ENCODE results near the gene AQP1. TPM values are rescaled to one million over a fixed set of nuclear protein-coding genes. Genes with fewer than 3 reads are reported as not detected.

AQP1 gene
- total RNA-seq (1 to 10 TPM in 2 of 5 donors, under 1 TPM in 3; 0.13 to 1.9 (median 0.79) TPM), total RNA-seq (0 to 0.92 (median 0.20) reads per million in 29 experiments)
- total RNA-seq (2013), result 0.50 TPM

DNA sequence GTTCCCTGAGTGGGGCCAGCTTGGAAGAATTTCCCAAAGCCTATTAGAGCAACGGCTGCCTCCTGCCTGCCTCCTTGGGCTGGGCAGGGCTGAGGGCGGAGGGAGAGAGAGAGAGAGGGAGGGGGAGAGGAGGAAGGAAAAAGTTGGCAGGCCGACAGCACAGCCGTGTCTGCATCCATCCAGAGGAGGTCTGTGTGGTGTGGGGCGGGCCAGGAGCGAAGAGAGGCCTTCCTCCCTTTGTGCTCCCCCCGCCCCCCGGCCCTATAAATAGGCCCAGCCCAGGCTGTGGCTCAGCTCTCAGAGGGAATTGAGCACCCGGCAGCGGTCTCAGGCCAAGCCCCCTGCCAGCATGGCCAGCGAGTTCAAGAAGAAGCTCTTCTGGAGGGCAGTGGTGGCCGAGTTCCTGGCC lies at the start of gene AQP1:
AQP1 (plus strand) TSS at position 293 of the 409 bp plus-strand sequence; CDS start at position 350, 57 bp downstream.
- no peaks in the 10 kb centered on the region for H3K4me1 Mint-ChIP-seq
- Histone ChIP-seq H3K4me3 (ENCODE audit: control insufficient read depth in 1 of 2, extremely low read depth in 1 of 2, low read length in 1 of 2) (no peak within 1 kb of the TSS), H3K27ac (ENCODE audit: low read length) (no peak within 1 kb of the TSS), H3K27me3 (replicated peaks in 1 of 2; ENCODE audit: control insufficient read depth in 2 of 2, extremely low read depth in 1 of 2, insufficient read depth in 2 of 2, low read length in 1 of 2) (peaks cover 0 to 23% of the 10 kb centered on the region in 2 experiments), H3K36me3 (ENCODE audit: control insufficient read depth in 2 of 2, extremely low read depth in 1 of 2, insufficient read depth in 1 of 2, low read length in 1 of 2) (no peaks in the 10 kb centered on the region), H3K9me3 (no peaks in the 10 kb centered on the region), H3K4me1 (ENCODE audit: control insufficient read depth in 1 of 2, extremely low read depth in 1 of 2, insufficient read depth in 2 of 2, low read length in 2 of 2) (no peaks in the 10 kb centered on the region)
- ChIA-PET POLR2A (no interaction called here), CTCF (interaction anchor here in 1 of 2 donors (0.6 kb wide), 2 partner anchors 8 to 61 kb away, joined by 3 to 7 read pairs; no protein-coding TSS in a partner anchor)
- no peak within 1 kb of the TSS for H3K4me3 Mint-ChIP-seq
- H3K36me3 Mint-ChIP-seq, result no peaks in the 10 kb centered on the region
- H3K27me3 Mint-ChIP-seq, result no peaks in the 10 kb centered on the region
- 19% methylated on average over 12 of the region's 12 CpGs for WGBS (ENCODE audit: insufficient coverage)
- H3K9me3 Mint-ChIP-seq, result no peaks in the 10 kb centered on the region
- no peak within 1 kb of the TSS for H3K27ac Mint-ChIP-seq
- no peak for ATAC-seq (replicated peaks in 1 of 4)
- no peak for DNase-seq

DNA sequence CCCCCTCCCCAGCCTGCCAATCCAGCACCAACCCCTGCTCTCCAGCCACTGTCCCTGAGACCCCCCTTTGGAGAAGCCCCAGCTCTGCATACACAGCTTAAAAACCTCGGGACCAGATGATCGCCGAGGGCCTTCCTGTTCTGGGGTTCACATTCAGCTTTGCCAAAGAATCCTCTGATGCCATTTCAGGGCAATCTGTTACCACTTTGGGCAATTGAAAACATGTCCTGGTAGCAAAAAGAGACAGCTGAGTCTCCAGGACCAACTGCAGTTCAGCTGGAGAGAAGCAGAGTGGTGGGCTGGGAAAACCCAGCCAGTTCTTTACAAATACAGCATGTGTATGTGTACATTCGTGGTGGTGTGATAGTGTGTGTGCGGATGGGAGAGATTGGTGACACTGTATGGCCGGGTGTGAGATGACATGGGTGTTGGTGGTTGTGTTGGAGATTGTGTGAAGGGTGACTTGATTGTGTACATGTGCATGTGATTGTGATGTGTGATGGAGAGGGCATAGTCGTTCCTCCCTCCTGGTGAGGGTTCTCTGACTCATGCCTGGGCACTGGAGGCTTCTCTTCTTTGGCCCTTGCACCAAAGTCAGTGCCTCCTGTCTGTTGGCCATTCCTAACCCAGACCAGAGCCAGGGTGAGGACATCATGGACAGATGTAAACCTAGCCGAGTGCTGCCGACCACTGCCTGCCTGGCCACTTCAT lies 48.5 kb upstream of the AQP1 start:
- no peaks in the 10 kb centered on the region for H3K27me3 Mint-ChIP-seq
- Histone ChIP-seq H3K27ac (ENCODE audit: low read length) (no peak overlapping the region), H3K4me1 (ENCODE audit: control insufficient read depth in 1 of 2, extremely low read depth in 1 of 2, insufficient read depth in 2 of 2, low read length in 2 of 2) (no peaks in the 10 kb centered on the region), H3K4me3 (ENCODE audit: control insufficient read depth in 1 of 2, extremely low read depth in 1 of 2, low read length in 1 of 2) (no peak overlapping the region), H3K27me3 (replicated peaks in 1 of 2; ENCODE audit: control insufficient read depth in 2 of 2, extremely low read depth in 1 of 2, insufficient read depth in 2 of 2, low read length in 1 of 2) (peaks cover 0 to 4% of the 10 kb centered on the region in 2 experiments), H3K9me3 (no peaks in the 10 kb centered on the region), H3K36me3 (ENCODE audit: control insufficient read depth in 2 of 2, extremely low read depth in 1 of 2, insufficient read depth in 1 of 2, low read length in 1 of 2) (no peaks in the 10 kb centered on the region)
- no peak overlapping the region for H3K27ac Mint-ChIP-seq
- no peaks in the 10 kb centered on the region for H3K9me3 Mint-ChIP-seq
- WGBS (ENCODE audit: insufficient coverage), result 74% methylated on average over 7 of the region's 9 CpGs
- ATAC-seq (replicated peaks in 1 of 4) (no peak), DNase-seq (no peak)
- no peak overlapping the region for H3K4me3 Mint-ChIP-seq
- H3K4me1 Mint-ChIP-seq, result no peaks in the 10 kb centered on the region
- CTCF ChIA-PET, result no interaction called here
- H3K36me3 Mint-ChIP-seq, result peaks cover under 1% of the 10 kb centered on the region
- POLR2A ChIA-PET, result no interaction called here

DNA sequence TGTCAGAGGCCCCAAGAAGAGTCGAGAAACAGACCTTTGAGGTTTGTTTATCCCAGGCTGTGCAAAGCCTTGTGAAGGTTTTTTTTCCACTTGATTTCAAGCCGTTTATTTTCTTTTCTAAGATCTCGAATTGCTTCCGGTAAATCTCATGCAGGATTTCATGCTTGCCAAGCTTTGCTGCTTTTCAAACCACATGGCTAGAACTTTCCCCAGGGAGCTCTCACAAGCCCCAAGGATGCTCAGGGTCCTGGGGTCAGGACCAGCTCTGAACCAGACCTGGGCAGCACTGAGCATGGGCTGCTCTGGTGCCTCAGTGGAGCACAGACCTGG lies 48.0 kb upstream of the AQP1 start:
- Mint-ChIP-seq H3K4me1 (no peaks in the 10 kb centered on the region), H3K9me3 (no peaks in the 10 kb centered on the region), H3K36me3 (no peaks in the 10 kb centered on the region), H3K27ac (no peak overlapping the region), H3K27me3 (no peaks in the 10 kb centered on the region), H3K4me3 (no peak overlapping the region)
- Histone ChIP-seq H3K4me3 (ENCODE audit: control insufficient read depth in 1 of 2, extremely low read depth in 1 of 2, low read length in 1 of 2) (no peak overlapping the region), H3K27me3 (replicated peaks in 1 of 2; ENCODE audit: control insufficient read depth in 2 of 2, extremely low read depth in 1 of 2, insufficient read depth in 2 of 2, low read length in 1 of 2) (peaks cover 0 to 4% of the 10 kb centered on the region in 2 experiments), H3K27ac (ENCODE audit: low read length) (no peak overlapping the region), H3K4me1 (ENCODE audit: control insufficient read depth in 1 of 2, extremely low read depth in 1 of 2, insufficient read depth in 2 of 2, low read length in 2 of 2) (no peaks in the 10 kb centered on the region), H3K36me3 (ENCODE audit: control insufficient read depth in 2 of 2, extremely low read depth in 1 of 2, insufficient read depth in 1 of 2, low read length in 1 of 2) (no peaks in the 10 kb centered on the region), H3K9me3 (no peaks in the 10 kb centered on the region)
- DNase-seq (no peak), ATAC-seq (replicated peaks in 1 of 4) (no peak)
- WGBS (ENCODE audit: insufficient coverage), result 87% methylated on average over 3 of the region's 4 CpGs
- ChIA-PET CTCF (no interaction called here), POLR2A (no interaction called here)

DNA sequence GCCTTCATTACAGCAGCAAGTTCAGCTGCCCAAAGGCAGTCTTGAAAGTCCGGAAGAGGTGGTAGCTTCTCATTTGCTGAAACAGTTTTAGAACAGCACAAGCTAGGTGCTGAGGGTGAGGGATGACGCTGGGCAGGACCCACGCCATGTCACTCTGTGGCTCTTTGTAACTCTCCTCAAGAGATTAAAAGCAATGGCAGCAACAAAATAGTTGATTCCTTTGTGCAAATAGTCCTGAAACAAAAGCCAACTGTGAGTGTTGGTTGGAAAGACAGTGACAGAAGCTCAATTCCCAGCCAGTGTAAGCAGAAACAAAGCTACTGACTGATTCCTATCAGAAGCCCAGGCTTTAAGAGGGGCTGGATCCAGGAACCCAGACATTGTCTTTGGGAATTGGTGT lies 47.6 kb upstream of the AQP1 start:
- POLR2A ChIA-PET, result no interaction called here
- CTCF ChIA-PET, result no interaction called here

DNA sequence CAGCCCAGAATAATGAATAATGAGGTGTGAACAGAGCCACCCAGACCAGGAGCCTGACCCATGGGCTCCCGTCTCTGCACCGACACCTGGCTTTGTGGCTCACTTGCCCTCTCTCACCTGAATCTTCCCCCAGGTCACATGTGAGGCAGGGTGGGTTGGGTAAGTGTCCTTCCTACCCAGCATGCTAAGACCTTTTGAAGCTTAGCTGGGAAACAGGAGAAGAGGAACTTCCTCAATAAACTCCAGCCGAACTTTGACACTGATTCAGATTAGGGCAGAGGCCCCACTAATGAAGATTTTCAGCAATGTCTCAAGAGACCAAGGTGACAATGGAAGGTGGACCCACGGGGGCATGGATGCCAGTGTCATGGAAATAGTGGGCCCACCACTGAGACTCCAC lies 46.6 kb upstream of the AQP1 start:
- Histone ChIP-seq H3K27me3 (replicated peaks in 1 of 2; ENCODE audit: control insufficient read depth in 2 of 2, extremely low read depth in 1 of 2, insufficient read depth in 2 of 2, low read length in 1 of 2) (peaks cover 0 to 4% of the 10 kb centered on the region in 2 experiments), H3K36me3 (ENCODE audit: control insufficient read depth in 2 of 2, extremely low read depth in 1 of 2, insufficient read depth in 1 of 2, low read length in 1 of 2) (no peaks in the 10 kb centered on the region), H3K4me1 (ENCODE audit: control insufficient read depth in 1 of 2, extremely low read depth in 1 of 2, insufficient read depth in 2 of 2, low read length in 2 of 2) (no peaks in the 10 kb centered on the region), H3K27ac (ENCODE audit: low read length) (no peak overlapping the region), H3K4me3 (ENCODE audit: control insufficient read depth in 1 of 2, extremely low read depth in 1 of 2, low read length in 1 of 2) (no peak overlapping the region), H3K9me3 (no peaks in the 10 kb centered on the region)
- no peaks in the 10 kb centered on the region for H3K4me1 Mint-ChIP-seq
- no peak overlapping the region for H3K27ac Mint-ChIP-seq
- no peaks in the 10 kb centered on the region for H3K36me3 Mint-ChIP-seq
- ChIA-PET CTCF (no interaction called here), POLR2A (no interaction called here)
- no peaks in the 10 kb centered on the region for H3K27me3 Mint-ChIP-seq
- H3K9me3 Mint-ChIP-seq, result no peaks in the 10 kb centered on the region
- H3K4me3 Mint-ChIP-seq, result no peak overlapping the region
- WGBS (ENCODE audit: insufficient coverage), result 75% methylated on average over 2 of the region's 4 CpGs
- ATAC-seq (replicated peaks in 1 of 4) (no peak), DNase-seq (no peak)

More for the DNA sequence above, 47.6 kb upstream of the AQP1 start:
- Mint-ChIP-seq H3K36me3 (no peaks in the 10 kb centered on the region), H3K27ac (no peak overlapping the region), H3K9me3 (no peaks in the 10 kb centered on the region), H3K4me1 (no peaks in the 10 kb centered on the region), H3K4me3 (no peak overlapping the region), H3K27me3 (no peaks in the 10 kb centered on the region)
- DNase-seq, result no peak
- no peak for ATAC-seq (replicated peaks in 1 of 4)
- Histone ChIP-seq H3K4me1 (ENCODE audit: control insufficient read depth in 1 of 2, extremely low read depth in 1 of 2, insufficient read depth in 2 of 2, low read length in 2 of 2) (no peaks in the 10 kb centered on the region), H3K4me3 (ENCODE audit: control insufficient read depth in 1 of 2, extremely low read depth in 1 of 2, low read length in 1 of 2) (no peak overlapping the region), H3K9me3 (no peaks in the 10 kb centered on the region), H3K27ac (ENCODE audit: low read length) (no peak overlapping the region), H3K36me3 (ENCODE audit: control insufficient read depth in 2 of 2, extremely low read depth in 1 of 2, insufficient read depth in 1 of 2, low read length in 1 of 2) (no peaks in the 10 kb centered on the region), H3K27me3 (replicated peaks in 1 of 2; ENCODE audit: control insufficient read depth in 2 of 2, extremely low read depth in 1 of 2, insufficient read depth in 2 of 2, low read length in 1 of 2) (peaks cover 0 to 4% of the 10 kb centered on the region in 2 experiments)
- WGBS (ENCODE audit: insufficient coverage), result 80% methylated on average over 1 of the region's 3 CpGs

DNA sequence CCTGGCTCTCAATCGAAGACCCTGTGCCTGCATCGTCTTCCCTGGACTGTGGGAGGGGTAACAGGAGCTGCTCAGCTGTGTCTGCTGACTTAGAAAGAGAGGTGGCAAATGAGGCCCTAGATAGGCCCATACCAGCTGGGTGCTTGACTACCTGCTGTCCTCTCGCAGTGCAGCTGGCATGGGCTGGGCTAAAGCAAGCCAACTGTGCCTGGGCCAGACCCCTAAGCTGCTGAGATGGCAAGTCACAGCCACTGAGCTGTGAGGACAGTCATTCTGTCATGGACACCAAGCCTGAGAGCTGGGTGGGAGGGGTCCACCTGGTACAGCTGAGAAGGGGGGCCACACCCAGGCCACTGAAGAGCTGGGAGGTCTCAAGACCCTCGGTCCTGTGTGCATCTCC lies 45.8 kb upstream of the AQP1 start:
- H3K9me3 Mint-ChIP-seq, result no peaks in the 10 kb centered on the region

More for the DNA sequence above, 45.8 kb upstream of the AQP1 start:
- no peak for DNase-seq
- H3K4me3 ChIP-seq (ENCODE audit: control insufficient read depth in 1 of 2, extremely low read depth in 1 of 2, low read length in 1 of 2), result no peak overlapping the region
- no peaks in the 10 kb centered on the region for H3K36me3 Mint-ChIP-seq
- no peak overlapping the region for H3K4me3 Mint-ChIP-seq
- H3K27ac Mint-ChIP-seq, result no peak overlapping the region
- H3K27me3 ChIP-seq (replicated peaks in 1 of 2; ENCODE audit: control insufficient read depth in 2 of 2, extremely low read depth in 1 of 2, insufficient read depth in 2 of 2, low read length in 1 of 2), result peaks cover 0 to 4% of the 10 kb centered on the region in 2 experiments
- ATAC-seq (replicated peaks in 1 of 4), result no peak
- H3K4me1 Mint-ChIP-seq, result no peaks in the 10 kb centered on the region
- H3K9me3 ChIP-seq, result no peaks in the 10 kb centered on the region
- no peaks in the 10 kb centered on the region for H3K36me3 ChIP-seq (ENCODE audit: control insufficient read depth in 2 of 2, extremely low read depth in 1 of 2, insufficient read depth in 1 of 2, low read length in 1 of 2)
- ChIA-PET CTCF (no interaction called here), POLR2A (no interaction called here)
- H3K4me1 ChIP-seq (ENCODE audit: control insufficient read depth in 1 of 2, extremely low read depth in 1 of 2, insufficient read depth in 2 of 2, low read length in 2 of 2), result no peaks in the 10 kb centered on the region
- WGBS (ENCODE audit: insufficient coverage), result 93% methylated on average over 3 of the region's 4 CpGs
- no peak overlapping the region for H3K27ac ChIP-seq (ENCODE audit: low read length)
- no peaks in the 10 kb centered on the region for H3K27me3 Mint-ChIP-seq
